Measurements from ENCODE around the gene ESF1. TPM values are rescaled to one million over a fixed set of nuclear protein-coding genes. Genes with fewer than 3 reads are reported as not detected.

The ESF1 gene
- total and polyA plus RNA-seq, 4 donors, result 3.5 to 7.3 (median 5.7) TPM

GRCh38 chr20:13814672-13815071 lies 30.0 kb upstream of the ESF1 start:
- peaks cover 0 to 19% (median 17%) of the 10 kb centered on the region in 4 donors for H3K4me1 ChIP-seq (ENCODE audit: control insufficient read depth in 4 of 4, insufficient read depth in 4 of 4, low read length in 3 of 4)
- no peak for DNase-seq (ENCODE audit: low spot score)
- no peak for TF ChIP-seq HNF4G (IDR thresholded peaks at IDR 0.05)
- no peak for TF ChIP-seq RXRA (IDR thresholded peaks at IDR 0.05)
- no peak for TF ChIP-seq YY1 (IDR thresholded peaks at IDR 0.05)
- TF ChIP-seq HNF4A (conservative IDR thresholded peaks at IDR 0.05), result peak in 1 of 2 donors; percentile 63
- H3K9ac ChIP-seq (ENCODE audit: low read depth in 1 of 2, low read length in 2 of 2), result no peak overlapping the region
- no peak overlapping the region for H3K4me3 ChIP-seq (ENCODE audit: low read depth in 1 of 3, low read length in 3 of 3)
- H3K27me3 ChIP-seq (ENCODE audit: control insufficient read depth in 4 of 4, insufficient read depth in 4 of 4, low read length in 3 of 4), result no peaks in the 10 kb centered on the region
- WGBS, result 74% methylated on average over 4 of the region's 4 CpGs
- H3K36me3 ChIP-seq (ENCODE audit: control insufficient read depth in 4 of 4, insufficient read depth in 3 of 4, low read depth in 1 of 4, low read length in 3 of 4), result peaks cover 9 to 54% (median 41%) of the 10 kb centered on the region in 4 donors
- H3K9me3 ChIP-seq (ENCODE audit: control insufficient read depth in 4 of 4, low read length in 3 of 4), result no peaks in the 10 kb centered on the region
- H3K27ac ChIP-seq (ENCODE audit: low read depth in 1 of 2, low read length in 2 of 2), result peak overlapping the region in 1 of 2 donors; percentile 48

- Histone ChIP-seq H3K9me3 (ENCODE audit: control insufficient read depth in 4 of 4, low read length in 3 of 4) (no peaks in the 10 kb centered on the region), H3K9ac (ENCODE audit: low read depth in 1 of 2, low read length in 2 of 2) (no peak overlapping the region), H3K27ac (ENCODE audit: low read depth in 1 of 2, low read length in 2 of 2) (peak overlapping the region in 1 of 2 donors; percentile 48), H3K4me3 (ENCODE audit: low read depth in 1 of 3, low read length in 3 of 3) (no peak overlapping the region), H3K4me1 (ENCODE audit: control insufficient read depth in 4 of 4, insufficient read depth in 4 of 4, low read length in 3 of 4) (peaks cover 0 to 19% (median 17%) of the 10 kb centered on the region in 4 donors), H3K36me3 (ENCODE audit: control insufficient read depth in 4 of 4, insufficient read depth in 3 of 4, low read depth in 1 of 4, low read length in 3 of 4) (peaks cover 9 to 60% (median 49%) of the 10 kb centered on the region in 4 donors), H3K27me3 (ENCODE audit: control insufficient read depth in 4 of 4, insufficient read depth in 4 of 4, low read length in 3 of 4) (no peaks in the 10 kb centered on the region)
- 70% methylated on average over 3 of the region's 3 CpGs for WGBS
- no peak for TF ChIP-seq SP1 (IDR thresholded peaks at IDR 0.05)
- no peak for TF ChIP-seq MAX (IDR thresholded peaks at IDR 0.05)
- no peak for TF ChIP-seq ATF3 (IDR thresholded peaks at IDR 0.05)
- no peak for TF ChIP-seq HNF4A (conservative IDR thresholded peaks at IDR 0.05)
- no peak for TF ChIP-seq NR2F2 (IDR thresholded peaks at IDR 0.05)
- TF ChIP-seq TAF1 (conservative IDR thresholded peaks at IDR 0.05), result no peak
- no peak for TF ChIP-seq EGR1 (IDR thresholded peaks at IDR 0.05; ENCODE audit: low read depth in 2 of 2)
- TF ChIP-seq REST (IDR thresholded peaks at IDR 0.05), result no peak
- no peak for TF ChIP-seq ZBTB33 (IDR thresholded peaks at IDR 0.05)
- no peak for TF ChIP-seq FOXA2 (IDR thresholded peaks at IDR 0.05)
- peak in 1 of 2 donors; percentile 4 for TF ChIP-seq RAD21 (IDR thresholded peaks at IDR 0.05)
- no peak for TF ChIP-seq YY1 (IDR thresholded peaks at IDR 0.05)
- peak in 1 of 2 donors; percentile 17 for TF ChIP-seq RXRA (IDR thresholded peaks at IDR 0.05)
- no peak for DNase-seq (ENCODE audit: low spot score)
Observed at GRCh38 chr20:13813910-13814309, 29.2 kb upstream of the ESF1 start.

Measured in liver (tissue), 9 donors.